ENCODE measurements around the gene MED12L.
A peak's percentile ranks its signal among the peaks of the same experiment; 100 is the strongest.

Gene MED12L

DNA sequence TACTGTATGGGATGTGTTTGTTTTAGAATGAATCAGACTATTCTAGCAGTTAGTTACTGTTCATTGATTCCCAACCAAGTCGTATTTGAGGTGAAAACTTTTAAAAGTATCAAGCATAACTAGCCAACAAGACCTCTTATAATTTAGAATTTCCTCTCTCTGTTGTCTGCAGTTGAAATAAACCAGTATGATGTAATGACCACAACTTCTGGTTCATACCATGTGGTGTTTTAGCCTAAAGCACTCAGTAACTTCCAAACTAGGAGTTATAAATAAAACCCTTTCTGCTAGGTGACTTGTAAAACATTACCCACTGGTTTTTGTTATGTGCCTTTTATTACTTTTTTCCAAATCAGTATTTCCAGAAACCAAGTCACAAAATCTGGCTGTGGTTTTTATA is 318.9 kb downstream of the MED12L start:
- FAIRE-seq (peak; percentile 98), DNase-seq (ENCODE audit: low spot score) (peak; percentile 81)

DNA sequence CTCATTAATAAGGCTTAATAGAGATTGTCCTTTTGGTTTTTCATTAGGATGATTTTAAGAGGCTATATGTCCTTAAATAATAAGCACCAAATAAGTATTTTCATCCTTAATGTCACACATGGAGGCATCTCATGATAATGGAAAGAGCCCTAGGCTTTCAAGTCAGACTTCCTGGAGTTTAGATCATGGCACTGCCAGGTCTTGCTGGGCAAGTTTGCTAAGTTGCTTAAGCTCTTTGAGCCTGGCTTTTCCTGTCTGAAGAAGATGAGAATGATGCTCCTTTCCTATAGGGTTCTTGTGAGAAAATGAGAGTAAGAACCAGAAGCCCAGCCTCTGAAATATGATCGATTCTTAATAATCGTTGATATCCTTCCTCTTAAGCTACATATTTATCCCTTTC is 322.5 kb downstream of the MED12L start:
- FAIRE-seq (no peak), DNase-seq (ENCODE audit: low spot score) (no peak)

DNA sequence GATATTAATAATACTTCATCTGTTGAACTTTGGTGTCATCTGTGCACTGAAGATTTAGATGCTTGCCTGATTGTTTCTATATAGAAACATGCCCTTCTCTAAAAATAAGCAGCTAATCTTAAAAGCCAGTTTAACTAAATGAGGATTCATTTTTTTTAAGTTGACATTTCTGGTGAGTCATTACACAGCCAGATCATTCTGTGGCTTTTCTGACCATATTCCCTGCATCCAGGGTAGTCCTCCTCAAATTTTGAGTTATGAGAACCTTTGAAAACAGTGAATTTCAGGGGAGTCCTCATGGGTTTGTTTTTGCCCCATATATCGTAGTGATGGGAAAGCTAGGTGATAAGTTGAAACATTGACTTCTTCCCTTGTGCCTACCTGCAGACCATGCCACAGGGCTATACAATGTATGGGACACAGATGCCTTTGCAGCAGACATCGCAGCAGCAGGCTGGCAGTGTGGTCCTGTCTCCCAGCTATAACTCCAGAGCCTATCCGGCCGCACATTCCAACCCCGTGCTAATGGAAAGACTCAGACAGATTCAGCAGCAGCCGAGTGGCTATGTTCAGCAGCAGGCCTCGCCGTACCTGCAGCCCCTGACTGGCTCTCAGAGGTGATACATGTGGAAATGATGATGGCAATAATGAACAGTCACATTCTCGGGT is 325.6 kb downstream of the MED12L start:
- peak; percentile 21 for DNase-seq (ENCODE audit: low spot score)
- peak; percentile 90 for FAIRE-seq

DNA sequence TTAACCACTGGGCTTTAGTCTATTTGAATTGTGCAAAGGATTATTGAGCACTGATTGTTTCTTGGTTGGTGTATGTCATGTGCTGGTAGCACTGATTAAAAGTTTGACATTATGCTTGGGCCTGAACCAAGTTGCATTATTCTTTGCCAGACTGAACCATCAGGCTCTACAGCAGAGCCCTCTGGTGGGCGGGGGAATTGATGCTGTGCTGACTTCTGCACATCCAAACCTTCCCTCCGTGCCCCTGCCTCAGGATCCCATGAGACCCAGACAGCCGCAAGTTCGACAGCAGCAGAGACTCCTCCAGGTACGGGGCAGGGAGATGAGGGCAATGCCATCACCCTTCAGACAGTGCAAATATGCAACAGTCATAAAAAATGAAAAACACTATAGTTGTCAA is 327.5 kb downstream of the MED12L start:
- DNase-seq (ENCODE audit: low spot score) (no peak), FAIRE-seq (no peak)

DNA sequence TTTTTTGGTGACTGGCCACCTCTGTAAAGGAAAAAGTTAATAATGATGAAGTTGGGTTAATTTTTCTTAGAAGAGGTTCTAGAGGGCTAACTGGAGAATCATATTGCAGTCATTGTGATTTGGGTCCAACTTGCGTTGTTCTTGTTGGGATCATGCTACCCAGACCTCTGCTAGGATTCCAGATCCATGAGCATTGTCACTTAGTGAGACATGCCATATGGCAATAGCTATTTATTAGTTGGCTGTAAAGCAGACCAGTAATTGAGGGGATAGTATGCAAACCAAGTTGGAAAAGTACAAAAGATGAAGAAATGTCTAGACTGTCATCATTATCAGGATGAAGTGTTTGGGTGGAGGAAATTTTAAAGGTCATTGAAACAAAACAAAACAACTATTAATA is 329.8 kb downstream of the MED12L start:
- no peak for DNase-seq (ENCODE audit: low spot score)
- no peak for FAIRE-seq

DNA sequence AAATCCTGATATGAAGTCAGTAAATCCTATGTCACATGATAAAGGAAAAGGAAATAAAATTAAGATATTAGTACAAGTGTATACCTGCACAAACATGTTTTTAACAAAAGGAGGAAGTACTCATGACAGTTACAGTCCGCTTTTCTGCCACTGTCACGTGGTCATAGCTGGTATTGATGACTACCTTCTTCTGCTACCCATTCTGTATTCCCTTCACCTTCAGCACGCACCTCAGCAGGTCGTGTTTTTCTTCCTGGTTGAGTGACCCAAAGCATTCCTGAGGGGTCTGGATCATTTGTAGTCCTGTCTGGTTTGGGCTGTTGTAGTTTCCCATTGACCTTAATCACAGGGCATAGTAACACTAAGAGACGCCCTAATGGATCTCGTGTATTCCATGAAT is 334.3 kb downstream of the MED12L start:
- DNase-seq (ENCODE audit: low spot score) = no peak
- FAIRE-seq = no peak

DNA sequence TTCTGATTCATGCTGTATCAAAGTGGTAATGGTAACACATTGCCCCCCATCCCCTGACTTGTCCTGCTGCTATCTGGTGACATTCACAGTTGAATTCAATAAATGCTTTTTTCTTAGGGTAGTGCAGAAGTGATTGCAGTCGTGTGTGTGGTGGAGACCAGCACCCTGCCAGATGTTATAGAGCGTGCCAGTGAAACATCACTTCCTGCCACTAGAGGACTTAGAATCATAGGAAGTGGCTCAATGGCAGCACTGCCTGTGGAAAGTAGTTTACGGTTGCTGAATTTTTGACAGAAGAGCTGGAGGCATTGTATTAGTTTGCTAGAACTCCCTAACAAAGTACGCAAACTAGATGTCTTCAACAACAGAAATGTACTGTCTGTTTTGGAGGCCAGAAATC is 336.5 kb downstream of the MED12L start:
- no peak for DNase-seq (ENCODE audit: low spot score)
- no peak for FAIRE-seq

DNA sequence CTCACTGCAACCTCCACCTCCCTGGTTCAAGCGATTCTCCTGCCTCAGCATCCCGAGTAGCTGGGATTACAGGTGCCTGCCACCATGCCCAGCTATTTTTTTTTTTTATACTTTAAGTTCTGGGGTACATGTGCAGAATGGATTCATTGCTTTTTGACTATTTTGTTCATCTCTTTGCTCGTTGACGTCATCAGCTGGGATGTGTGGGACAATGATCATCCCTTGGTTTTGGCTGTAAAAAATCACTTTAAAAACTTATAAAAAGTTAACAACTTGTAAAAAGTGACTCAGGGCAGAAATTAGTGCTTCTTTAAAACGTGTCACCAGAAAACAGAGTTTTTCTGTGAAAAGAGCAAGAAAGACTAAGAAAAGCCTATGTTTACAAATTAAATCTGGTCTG is 337.6 kb downstream of the MED12L start:
- DNase-seq (ENCODE audit: low spot score) (no peak), FAIRE-seq (no peak)

DNA sequence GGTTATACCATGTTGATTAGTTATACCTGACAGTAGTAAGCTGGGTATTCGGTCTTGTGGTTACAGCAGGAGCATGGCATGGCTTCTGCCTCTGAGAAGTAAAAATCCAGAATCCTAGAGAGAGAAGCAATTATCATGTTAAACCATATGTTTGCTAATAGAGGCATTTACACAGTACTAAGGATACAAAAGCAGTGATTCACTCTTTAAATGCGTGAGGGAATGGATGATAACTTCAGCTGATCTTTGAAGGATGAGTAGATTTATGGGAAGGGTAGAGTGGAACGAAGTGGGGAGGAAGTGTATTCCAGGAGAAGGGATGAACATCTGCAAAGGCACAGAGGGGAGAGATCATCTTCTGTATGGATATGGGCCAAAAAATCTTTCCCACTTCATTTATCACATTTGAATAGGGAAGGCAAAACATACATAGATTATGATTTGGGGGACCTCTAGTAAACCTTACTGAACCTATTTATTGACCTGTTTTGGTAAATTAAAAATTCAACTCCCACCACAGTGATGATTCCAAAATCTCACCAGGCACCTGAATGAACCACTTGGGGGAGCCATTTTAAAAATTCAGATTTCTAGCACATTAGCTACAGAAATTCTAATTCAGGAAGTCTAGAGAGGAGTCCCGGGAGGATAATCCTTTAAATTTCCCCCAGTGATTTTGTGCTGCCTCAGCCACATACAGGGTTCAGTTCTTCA is 340.3 kb downstream of the MED12L start:
- DNase-seq (ENCODE audit: low spot score) (no peak), FAIRE-seq (no peak)

DNA sequence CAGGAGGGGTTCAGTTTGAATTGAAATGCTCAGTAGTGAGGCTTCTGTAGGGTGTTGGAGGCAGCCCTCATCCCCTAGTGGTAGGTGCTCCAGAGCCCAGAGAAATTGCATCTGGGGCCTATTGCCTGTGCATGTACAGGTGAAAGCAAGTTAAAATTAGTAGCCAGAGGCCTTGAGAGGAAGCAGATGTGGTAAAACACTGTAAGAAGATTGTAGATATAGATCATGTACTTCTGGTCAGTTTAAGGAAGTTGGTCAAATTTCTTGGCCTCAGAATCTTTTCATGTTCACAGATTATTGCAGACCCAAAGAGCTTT is 340.8 kb downstream of the MED12L start:
- DNase-seq (ENCODE audit: low spot score) (no peak), FAIRE-seq (no peak)

DNA sequence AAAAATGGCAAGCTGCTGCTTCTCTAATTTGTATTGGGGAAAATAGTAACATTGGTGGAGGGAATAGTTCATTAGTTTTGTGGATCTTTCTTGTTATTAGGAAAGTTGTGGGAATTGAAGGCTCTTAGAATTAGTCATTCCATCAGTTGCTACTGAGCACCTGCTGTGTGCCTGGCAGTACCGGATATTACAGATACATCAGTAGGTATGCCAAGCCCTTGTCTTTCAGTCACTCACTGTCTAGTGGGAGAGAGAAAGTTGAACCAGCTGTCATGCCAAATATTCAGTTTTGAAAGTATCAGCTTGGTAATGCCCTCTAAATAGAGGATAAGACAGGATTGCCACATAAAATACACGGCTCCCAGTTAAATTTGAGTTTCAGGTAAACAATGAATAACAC is 342.9 kb downstream of the MED12L start:
- FAIRE-seq = no peak
- DNase-seq (ENCODE audit: low spot score) = no peak

DNA sequence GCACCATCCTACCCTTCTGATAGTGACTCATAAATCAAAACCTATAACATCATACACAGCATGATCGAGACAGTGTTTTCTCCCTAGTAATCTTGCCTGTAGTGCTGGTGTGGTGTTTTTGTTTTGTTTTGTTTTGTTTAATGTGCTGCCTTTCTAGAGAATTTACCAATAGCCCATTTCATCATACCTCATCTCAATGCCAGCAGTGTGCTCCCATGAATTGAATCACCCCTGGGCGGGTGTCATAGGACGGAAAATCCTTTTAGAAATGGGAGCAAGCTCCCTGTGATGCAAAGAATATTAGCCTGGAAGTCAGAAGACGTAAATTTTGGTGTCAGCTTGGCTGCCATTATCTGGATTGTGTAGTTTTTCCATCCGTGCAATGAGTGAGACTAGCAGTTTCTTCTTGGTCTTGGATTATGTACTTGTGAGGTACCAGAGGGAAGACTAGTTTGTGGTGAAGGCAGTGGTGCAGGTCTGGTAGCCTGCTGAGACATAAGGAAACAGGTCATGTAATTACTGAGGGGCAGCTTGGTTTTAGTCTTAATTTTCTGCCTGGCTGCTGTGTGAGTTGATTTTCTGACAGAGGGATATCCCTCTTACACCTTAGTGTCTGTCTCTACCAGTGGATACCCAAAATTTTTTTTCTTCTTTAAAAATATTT is 345.5 kb downstream of the MED12L start:
- no peak for FAIRE-seq

DNA sequence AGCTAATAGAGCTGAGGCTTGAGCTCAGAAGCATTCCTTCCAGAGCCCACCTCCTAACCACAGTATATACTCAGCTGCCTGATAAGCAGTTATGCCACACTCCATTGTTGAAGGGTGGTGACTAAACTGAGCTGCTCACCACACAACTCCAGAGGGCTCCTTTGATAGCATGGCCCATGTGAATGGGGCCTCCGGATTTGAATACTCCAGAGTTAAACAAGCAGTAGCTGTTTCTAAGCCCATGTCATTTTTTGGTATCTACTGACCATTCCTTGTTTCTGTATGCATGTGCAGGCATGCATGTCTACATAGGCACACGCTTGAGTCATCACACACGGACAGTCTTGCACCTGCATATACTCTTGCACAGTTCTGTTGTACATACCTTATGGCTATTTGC is 346.5 kb downstream of the MED12L start:
- DNase-seq (ENCODE audit: low spot score) = peak; percentile 87
- peak; percentile 95 for FAIRE-seq

More for the DNA sequence above, 345.5 kb downstream of the MED12L start:
- DNase-seq (ENCODE audit: low spot score) = no peak

DNA sequence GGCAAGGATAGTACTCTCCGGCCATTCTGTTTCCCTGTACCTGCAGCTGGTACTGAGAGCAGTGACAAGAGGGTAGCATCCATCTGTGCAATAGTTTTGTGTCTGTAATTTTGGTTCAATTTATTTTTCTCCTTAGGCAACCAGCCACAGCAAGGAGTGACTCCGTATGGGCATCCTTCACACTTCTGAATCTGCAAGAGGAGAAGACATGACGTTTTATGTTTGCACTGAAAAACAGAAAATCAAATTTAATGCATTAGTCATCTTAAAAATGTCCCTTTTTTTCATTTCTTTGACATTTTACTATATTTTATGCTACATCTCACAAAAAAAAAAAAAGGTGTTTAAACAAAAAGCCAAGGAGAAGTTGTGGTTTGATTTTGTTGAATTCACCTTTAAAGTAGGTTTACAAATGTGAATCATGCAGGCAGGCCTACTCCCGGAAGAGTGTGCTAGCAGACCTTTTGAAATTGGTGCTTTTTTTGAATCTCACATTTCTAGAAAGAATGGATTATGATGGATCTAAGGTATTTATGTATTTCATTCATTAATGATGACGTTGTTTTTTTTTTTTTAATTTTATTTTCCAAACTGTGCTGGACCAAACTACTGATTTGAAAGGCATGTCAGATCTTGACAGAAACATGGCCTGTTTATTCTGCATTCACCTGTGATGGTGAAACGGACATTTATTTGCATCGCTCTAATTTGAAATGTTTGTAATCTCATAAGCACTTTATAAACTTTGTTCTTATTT is 347.3 kb downstream of the MED12L start:
- peak; percentile 62 for FAIRE-seq

DNA sequence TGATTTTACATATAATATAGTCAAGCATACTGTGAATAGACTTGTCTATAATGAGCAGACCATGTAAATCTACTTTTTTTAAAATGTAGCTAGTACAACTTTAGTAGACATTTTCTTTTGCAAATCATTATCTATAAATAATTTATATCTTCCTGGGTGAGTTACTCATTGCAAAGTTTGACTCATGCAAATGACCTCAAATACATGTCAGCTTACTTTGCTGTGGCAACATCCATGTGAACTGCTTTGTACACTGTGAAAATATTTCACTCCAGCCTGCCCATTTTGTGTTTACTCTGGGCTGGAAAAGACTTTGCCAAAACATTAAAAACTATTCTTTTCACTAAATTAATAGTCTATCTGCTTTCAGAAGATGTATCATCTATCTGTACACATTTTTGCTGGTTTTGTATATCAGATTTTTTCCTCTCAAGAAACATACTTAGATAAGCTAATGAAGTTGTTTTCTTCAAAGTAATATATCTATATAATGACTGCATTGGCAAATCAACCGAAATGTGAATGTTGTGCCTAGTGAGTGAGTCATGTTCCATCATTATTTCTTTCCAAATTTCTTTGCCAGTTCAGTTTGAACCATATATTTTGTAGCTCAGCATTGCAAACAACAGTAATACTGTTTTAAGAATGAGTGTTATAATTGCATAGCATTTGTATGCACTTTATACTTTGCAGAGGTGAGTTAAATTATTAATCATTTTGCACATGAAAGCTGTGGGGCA is 348.9 kb downstream of the MED12L start:
- FAIRE-seq = peak; percentile 97
- peak; percentile 88 for DNase-seq (ENCODE audit: low spot score)

More for the DNA sequence above, 347.3 kb downstream of the MED12L start:
- no peak for DNase-seq (ENCODE audit: low spot score)

DNA sequence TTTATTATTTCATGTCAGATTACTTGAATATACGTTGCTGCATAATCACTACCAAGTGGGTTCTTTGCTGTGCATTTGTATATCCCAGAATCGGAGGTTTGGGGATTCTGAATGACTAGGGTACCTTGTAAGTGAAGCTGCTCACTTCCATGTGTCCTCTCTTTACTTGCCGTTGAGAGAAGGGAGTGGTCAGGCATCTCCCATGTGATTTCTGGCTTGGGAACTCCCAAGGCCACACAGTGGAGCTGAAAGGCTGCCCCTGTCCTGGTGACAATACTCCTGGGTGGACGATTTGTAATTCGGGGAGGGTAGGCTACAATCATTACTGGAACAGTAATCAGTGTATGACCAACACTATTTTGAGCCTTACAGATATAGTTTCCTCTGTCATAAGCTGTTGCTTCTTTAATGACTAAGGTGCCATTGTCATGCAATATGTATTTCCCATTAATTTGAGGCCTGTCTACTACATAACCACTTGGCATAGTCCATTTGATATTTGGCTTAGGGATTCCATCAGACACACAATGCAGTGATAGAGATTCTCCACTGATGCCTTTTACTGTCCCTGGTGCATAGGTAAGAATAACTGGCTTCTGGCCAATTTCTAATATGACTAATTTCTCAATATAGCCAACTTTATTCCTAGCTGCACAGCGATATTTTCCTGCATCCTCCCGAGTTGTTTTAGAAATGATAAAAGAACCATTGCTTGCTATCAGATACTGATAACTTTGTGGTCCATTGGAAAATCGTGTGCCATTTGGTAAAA is 351.4 kb downstream of the MED12L start:
- FAIRE-seq (no peak), DNase-seq (ENCODE audit: low spot score) (no peak)

DNA sequence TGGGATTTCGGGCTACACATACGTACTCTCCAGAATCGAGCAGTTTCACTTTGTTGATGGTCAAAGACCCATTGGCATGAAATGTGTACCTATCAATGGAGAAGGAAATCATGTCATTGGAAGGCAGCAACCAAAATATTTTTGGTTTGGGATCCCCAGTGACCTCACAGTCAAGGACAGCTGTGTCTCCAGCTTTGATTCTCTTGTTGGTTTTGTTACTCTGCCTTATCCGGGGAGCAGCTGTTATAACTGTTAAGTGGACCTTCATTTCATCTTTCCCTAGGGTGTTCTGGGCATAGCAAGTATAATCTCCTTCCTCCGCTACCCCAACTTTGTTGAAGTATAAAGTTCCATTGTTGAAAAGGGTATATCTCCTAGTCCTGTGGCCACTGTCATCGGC is 352.4 kb downstream of the MED12L start:
- DNase-seq (ENCODE audit: low spot score) (no peak), FAIRE-seq (no peak)

DNA sequence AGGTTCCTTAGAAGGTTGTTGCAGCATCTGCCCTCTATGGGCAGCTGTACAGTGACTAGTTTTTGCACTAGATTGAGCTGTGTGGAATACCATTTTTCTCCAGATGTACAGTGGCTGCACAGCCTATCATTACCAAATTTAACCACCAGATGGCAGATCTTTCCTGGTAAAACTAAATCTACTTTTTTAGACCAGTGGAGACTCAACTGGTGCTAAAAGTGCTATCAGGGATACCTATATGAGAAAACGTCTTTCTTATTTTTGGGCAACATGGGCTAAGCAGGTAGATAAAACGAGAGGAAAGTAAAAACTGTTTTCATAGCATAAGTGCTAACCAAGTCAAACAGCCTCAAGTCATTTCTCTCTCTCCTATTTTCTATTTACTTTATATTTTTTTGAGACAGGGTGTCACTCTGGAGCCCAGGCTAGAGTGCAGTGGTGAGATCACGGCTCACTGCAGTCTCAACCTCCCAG is 354.2 kb downstream of the MED12L start:
- DNase-seq (ENCODE audit: low spot score) = peak; percentile 51
- peak; percentile 85 for FAIRE-seq

DNA sequence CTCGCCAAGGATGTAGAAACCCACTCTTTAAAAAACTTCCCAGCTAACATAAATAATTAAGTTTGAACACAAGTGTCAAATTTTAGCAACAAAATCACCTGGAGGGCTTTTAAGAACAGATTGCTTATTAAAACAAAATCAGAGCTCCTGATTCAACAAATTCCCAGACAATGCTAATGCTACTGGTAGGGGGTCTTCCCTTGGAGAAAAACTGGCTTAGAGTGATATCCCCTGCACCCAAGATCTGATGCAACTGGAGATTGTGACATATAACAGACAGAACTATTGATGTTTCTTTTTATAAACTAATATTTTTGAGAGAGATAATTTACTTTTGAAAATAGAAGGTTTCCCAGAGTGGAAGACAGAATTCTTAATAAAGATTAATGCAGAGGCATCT is 355.5 kb downstream of the MED12L start:
- FAIRE-seq (no peak), DNase-seq (ENCODE audit: low spot score) (no peak)

DNA sequence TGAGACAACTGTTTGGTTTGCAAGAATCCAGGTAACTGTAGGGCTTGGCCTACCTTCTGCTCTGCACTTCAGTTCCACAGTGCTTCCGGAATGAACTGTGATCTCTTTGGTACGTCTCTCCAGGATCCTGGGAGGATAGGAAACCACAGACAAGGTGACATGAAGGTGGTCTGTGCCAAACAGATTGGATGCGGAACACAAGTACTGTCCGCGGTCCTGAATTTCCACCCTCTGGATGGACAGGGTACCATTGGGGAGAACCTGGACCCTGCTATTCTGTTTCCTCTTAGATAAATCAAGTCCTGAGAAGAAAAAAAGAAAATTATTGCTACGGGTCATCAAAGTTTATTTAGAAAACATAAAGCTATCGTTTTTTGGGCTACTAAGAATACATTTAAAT is 358.1 kb downstream of the MED12L start:
- no peak for DNase-seq (ENCODE audit: low spot score)
- FAIRE-seq = no peak
